ENCODE results near the gene SLC13A3.
"Not testable (repeated sequence)": the region's sequence is repeated elsewhere in the genome, so short reads cannot be mapped to it uniquely, and the experiment has no call there.

Gene SLC13A3

GRCh38 chr20:46680684-46681031 lies 29.4 kb upstream of the SLC13A3 start:
- no peak for DNase-seq

GRCh38 chr20:46678516-46678915 lies 27.3 kb upstream of the SLC13A3 start:
- DNase-seq, result no peak

GRCh38 chr20:46677608-46678007 lies 26.3 kb upstream of the SLC13A3 start:
- DNase-seq, result no peak

GRCh38 chr20:46676649-46677316 lies 25.5 kb upstream of the SLC13A3 start:
- DNase-seq, result not testable (repeated sequence)

- no peak for DNase-seq
Observed at GRCh38 chr20:46674253-46675083, 23.2 kb upstream of the SLC13A3 start.

- DNase-seq, result no peak
Observed at GRCh38 chr20:46673394-46674252, 22.4 kb upstream of the SLC13A3 start.

- no peak for DNase-seq
Observed at GRCh38 chr20:46672543-46673148, 21.4 kb upstream of the SLC13A3 start.

- no peak for DNase-seq
Observed at GRCh38 chr20:46671866-46672542, 20.7 kb upstream of the SLC13A3 start.

GRCh38 chr20:46670585-46671584 lies 19.6 kb upstream of the SLC13A3 start:
- DNase-seq, result no peak

GRCh38 chr20:46670228-46670584 lies 18.9 kb upstream of the SLC13A3 start:
- no peak for DNase-seq

- no peak for DNase-seq
Observed at GRCh38 chr20:46666818-46667515, 15.7 kb upstream of the SLC13A3 start.

- no peak for DNase-seq
Observed at GRCh38 chr20:46666306-46666705, 15.0 kb upstream of the SLC13A3 start.

GRCh38 chr20:46665602-46666001 lies 14.3 kb upstream of the SLC13A3 start:
- DNase-seq, result no peak

- DNase-seq, result no peak
Observed at GRCh38 chr20:46663531-46663930, 12.3 kb upstream of the SLC13A3 start.

- DNase-seq, result no peak
Observed at GRCh38 chr20:46661659-46662058, 10.4 kb upstream of the SLC13A3 start.

GRCh38 chr20:46660487-46660886 lies 9.2 kb upstream of the SLC13A3 start:
- no peak for DNase-seq

GRCh38 chr20:46657618-46658017 lies 6.4 kb upstream of the SLC13A3 start:
- DNase-seq, result no peak

- no peak for DNase-seq
Observed at GRCh38 chr20:46657137-46657536, 5.9 kb upstream of the SLC13A3 start.

- no peak for DNase-seq
Observed at GRCh38 chr20:46652699-46653098, 1.4 kb upstream of the SLC13A3 start.

- no peak for DNase-seq
Observed at GRCh38 chr20:46650575-46651090, 626 bp downstream of the SLC13A3 start.
